Superior temporal gyrus (tissue), 1 donor: ENCODE measurements around the gene FADS2.

Experiments
- DNase-seq: peaks from one replicate; pipeline ENCODE4 v3.0.0-alpha.2; 2016; ENCODE audit errors: extremely low spot score

FADS2 gene

DNA sequence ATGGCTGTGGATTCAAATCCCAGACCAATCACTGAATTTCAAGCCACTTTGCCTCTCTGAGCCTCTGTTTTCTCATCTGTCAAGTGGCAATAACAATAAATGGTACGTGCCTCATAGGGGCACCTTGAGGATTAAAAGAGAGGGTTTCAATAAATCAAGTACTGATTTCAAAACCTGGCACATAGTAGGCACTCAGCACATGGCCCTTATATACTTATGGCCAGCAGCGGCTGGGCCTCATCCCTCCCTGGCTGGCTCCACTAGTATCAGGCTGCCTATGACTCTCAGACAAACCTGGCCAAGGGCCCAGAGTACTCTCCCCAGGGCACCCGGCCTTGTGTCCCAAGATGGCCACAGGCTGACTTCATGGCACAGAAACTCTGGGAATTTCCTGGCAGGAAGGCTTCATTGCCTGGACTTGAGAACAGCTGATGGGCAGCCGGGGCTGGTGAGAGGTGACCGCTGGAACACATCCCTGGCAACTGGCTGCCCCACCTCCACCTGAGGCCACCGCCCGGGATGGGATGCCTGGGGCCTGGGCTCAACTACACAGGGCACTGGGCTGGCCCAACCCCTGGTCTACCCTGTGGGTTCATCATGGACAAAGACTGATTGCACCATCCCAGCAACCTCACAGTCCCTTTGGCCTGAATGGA lies 59.9 kb downstream of the FADS2 start:
- no peak for DNase-seq

DNA sequence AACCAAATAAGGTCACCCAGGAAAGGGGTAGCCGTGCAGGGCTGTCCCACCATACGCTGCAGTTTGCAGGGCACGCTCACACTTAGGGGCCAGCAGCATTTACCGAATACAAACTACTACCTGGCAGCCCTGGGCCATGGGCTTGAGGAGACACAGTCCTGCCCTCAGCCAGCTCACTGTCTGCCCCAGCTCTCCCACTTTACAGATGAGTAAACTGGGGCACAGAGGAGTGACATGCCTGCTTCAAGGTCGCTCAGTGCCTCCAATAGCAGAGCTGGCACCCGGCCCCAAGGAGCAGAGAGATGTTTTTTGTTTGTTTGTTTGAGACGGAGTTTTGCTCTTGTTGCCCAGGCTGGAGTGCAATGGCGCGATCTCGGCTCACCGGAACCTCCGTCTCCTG lies 60.5 kb downstream of the FADS2 start:
- DNase-seq: no peak

DNA sequence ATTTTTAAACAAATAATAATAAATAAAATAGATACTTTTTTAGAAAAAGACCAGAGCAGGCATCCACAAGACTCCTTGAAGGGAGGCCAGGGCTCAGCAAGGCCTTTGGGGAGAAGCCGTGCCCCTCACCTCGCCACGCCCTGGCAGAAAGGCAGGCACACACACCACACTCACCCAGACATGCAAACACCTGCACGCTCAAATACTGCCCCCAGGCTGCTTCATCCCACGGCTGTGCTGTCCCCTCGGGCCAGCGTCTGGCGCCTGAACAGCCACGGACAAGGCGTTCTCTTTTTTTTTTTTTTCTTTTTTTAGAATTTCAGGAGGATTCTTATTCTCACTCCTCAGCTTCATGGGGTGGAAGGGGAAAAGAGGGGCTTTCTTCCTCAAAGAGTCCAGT lies 61.7 kb downstream of the FADS2 start:
- no peak for DNase-seq

DNA sequence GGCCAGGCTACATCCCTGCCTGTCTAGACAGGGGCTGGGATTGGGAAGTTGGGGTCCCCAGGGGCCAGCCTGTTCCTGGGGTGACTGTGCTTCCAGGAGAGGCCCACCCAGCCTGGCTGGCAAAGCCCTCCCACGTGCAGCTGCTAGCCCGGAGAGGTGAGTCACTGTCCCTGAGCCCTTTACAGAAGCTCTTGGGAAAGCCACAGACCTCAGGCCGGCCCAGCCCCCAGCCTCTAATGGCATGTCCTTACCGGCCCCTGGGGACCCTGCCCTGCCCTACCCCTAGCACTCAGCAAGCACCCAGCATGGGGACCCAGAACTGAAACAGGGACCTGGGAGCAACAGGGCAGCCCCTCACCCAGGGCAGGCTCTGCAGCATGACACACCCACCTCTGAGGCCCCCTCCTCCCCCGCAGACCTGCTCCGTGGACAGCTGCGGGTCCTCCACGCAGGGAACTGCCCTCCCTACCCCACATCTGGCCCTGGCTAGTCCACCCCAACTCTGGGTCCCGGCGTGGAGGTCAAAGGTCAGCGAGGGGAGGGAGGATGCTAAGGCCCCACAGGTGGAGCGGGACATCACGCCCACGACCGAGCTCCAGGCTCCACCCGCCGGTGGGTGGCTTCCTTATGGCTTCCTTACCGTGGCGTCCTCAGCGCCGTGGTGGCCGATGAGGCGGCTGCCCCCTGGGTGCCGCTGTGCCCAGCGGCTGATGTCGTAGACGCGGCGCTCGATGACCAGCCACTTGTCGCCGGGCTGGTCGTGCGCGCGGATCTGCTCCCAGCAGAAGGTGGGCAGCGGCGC lies 62.6 kb downstream of the FADS2 start:
- DNase-seq: no peak

DNA sequence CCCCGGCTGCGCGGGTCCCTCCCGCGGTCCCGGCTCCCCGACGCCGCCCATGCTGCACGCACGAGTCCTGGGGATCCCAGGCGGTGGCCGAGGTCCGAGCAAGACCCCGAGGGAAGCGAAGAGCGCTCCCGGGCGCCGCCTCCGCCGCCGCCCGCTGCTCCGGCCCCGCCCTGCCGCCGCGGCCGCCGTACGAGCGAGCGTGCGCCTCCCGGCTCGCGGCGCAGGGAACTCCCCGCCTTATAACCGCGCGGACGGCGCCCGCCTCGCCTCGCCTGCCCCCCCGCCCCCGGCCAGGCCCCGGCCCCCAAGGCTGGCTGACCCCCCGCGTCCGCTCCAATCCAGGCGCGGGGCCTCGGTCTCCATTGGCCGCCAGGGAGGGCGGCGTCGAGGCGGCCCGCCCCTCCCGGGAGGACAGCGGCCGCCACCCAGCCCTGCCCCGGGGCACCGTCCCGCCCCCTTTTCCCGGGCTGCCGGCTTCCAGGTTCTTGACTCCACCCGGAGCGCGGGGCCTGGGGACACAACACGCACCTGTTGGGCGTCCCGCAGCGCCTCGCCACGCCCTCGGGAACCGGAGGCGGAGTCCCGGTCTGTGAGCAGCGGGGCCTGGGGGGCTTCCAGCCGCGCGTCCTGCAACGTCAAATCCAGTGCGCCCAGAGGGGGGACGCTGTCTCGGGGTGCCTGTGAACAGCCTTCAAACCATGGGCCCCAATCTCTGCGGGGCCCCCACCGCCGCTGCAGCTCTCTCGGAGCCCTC lies 63.4 kb downstream of the FADS2 start, which contains the start of gene FADS3:
Gene FADS3 (minus strand): TSS at position 215 of the 754 bp plus-strand sequence. CDS start 164 bp downstream, at position 51.
- DNase-seq: peak; percentile 84

DNA sequence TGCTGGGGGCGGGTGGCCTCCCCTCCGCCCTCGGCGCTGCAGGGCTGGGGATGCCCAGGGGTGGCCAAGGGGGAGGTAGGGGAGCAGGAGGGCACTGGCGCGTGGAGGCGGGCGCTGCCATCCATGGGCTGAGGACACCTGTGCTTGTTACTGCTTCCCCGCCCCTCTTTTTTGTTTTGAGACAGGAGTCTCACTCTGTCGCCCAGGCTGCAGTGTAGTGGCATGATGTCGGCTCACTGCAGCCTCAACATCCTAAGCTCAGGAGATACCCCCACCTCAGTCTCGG lies 63.9 kb downstream of the FADS2 start:
- no peak for DNase-seq

DNA sequence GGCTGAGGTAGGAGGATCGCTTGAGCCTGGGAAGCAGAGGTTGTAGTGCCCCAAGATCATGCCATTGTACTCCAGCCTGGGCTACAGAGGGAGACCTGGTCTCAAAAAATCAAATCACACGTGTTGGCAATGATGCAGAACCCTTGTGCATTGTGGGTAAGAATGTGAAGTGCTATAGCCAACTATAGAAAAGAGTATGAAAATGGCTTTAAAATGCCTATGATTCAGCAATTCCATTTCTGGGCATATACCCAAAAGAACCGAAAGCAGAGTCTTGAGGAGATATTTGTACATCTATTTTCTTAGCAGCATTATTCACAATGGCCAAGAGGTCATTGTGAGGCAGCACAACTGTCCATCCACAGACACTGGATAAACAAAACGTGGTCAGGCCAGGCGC lies 65.9 kb downstream of the FADS2 start:
- DNase-seq: peak; percentile 22

DNA sequence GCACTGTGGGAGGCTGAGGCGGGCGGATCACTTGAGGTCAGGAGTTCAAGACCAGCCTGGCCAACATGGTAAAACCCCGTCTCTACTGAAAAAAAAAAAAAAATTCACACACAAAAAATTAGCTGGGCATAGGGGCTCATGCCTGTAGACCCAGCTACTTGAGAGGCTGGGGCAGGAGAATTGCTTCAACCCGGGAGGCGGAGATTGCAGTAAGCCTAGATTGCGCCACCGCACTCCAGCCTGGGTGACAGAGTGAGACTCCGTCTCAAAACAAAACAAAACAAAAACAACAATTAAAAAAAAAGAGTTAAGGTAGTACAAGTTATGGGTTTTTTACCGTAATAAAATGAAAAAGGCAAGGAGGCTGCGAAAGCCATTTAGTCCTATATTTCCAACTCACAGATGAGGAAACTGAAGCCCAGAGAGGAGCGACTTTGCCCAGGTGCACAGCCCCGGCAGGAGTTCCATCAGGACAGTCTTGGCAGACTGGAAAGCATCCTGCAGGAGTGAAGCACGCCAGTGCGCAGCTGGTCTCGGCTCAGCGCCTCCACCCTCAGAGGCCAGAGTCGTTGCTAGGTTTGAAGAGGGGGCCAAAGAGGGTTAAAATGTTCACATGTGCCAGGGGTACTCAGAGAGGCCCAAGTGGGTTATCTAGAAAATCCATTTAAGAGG lies 67.1 kb downstream of the FADS2 start:
- DNase-seq: no peak

DNA sequence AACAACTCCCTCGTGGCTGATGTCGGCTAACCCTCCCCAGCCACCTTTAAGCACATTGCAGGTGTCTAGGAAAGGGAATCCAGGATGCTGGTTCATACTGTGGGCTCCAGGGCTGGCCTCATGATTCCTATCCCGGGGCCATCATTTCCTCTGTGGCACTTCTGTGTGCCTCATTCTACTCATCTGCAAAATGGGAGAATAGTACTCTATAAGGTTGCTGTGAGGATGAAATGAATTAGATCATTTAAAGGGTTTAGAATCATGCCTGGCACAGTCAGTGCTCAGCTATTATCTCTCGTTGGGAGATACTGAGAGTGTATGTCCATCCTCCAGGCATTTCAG lies 67.6 kb downstream of the FADS2 start:
- DNase-seq: no peak

DNA sequence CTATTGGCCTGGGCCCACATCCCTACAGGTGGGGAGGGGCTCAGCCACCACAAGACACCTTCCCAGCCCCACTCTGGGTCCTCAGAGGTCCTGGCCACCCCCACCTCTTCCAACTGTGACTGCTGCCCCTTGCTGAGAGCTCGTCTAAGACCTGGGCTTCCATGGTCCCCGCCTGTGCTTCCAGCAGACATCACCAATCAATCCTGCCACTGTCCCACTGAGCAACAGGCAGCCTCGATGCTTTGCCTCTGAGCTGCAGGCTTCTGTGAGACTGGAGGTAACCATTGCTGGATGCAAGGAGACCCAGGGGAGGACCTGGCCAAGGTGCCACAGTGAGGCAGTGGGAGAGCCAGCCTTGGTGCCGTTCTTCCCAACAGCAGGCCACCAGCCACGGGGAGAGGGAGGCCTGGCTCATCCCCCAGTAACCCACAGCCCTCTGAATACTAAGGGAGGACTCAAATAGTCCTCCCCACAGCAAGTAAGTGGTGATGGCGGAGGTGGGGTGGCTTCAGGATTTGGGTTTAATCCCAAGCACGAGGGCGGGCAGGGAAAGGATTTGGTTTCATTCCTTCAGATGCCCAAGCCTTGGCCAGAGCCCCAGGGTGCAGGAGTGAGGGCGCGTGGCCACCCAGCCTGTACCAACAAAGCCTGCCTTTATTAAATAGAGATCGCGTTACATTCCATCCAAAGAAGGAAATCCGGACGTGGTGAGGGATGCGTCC lies 68.7 kb downstream of the FADS2 start:
- no peak for DNase-seq

DNA sequence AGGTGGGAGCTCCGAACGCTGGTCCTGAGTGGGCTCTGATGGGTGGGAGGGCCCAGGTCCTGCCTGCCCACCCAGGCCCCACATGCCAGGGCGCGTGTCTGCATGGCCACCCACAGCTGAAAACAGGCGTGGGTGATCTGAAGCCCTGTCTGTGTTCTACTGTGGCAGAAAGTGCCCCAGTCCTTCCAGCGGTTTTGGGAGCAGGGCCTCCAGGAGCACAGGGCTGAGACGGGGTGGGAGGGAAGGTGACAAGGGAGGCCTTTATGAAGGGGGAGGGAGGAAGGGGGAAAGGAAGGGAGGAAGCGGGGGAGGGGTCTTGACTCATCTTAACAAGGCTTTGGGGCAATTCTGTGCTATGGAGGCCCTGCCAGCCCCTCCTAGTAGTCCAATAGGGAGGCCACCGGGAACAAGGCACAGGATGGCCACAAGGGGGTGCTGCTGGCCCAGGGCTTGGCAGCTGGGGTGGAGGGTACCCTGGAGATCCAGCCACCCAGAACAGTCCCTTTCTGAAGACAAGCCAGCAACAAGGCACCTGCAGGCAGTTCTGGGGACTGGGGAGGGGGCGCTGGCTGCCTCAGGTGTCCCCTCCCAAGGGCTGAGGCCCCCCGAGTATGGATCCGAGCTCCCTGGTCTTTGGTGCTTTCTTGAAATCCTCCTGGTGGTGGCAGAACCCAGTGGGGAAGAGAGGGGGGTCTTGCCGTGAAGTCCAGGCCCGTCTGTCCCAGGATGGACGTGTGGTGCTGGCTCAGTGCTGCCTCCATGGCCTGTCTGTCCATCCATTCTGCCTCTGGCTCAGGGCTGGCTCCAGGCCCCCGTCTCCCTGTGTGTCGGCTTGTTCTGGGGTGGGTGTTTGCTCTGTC lies 69.5 kb downstream of the FADS2 start:
- peak; percentile 87 for DNase-seq

DNA sequence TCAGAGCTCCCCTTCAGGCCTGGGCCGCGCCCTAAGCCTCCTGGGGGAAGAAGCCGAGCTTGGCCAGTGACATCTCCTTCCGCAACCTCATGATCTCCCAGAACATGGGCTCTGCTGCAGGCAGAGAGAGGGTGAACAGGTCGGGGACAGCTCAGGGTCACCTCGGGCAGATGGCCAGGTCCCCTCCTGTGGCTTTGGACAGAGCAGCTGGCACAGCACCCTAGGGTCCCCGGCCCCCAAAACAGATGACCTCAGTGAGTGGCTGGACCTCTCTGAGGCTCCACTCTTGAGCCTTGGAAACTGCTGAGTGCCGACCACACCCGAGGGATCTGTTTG lies 70.1 kb downstream of the FADS2 start:
- no peak for DNase-seq

DNA sequence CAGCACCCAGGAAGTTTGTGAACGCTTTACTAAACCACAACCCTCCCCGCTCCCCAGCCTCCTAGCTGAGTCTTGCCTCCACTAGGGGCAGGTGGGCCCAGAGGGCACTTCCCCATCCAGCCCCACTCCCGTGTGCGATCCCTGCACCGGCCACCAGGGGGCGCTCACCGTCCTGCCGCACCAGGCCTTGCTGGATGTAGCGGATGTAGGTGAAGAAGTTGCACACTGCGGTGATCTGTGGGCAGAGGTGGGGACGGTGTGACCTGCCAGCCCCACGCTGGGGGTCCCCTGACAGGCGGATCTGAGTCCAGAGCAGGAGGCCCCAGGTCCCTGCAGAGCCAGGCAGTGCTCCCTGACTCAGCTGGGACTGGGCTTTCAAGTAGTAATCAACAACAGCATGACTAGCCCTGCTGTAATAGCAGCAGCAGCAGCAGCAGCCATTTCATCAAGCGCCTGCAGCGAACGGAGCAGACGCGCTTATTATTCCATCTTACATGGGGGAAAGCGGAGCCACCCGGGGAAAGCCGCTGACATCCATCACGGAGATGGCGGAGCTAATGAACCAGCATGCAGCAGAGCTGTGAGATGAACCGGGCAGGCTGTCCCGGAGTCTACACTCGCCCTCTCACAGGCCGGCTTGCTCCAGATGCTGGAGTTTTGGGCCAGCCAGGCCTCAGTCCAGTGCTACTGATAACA lies 71.2 kb downstream of the FADS2 start:
- DNase-seq: peak; percentile 79

DNA sequence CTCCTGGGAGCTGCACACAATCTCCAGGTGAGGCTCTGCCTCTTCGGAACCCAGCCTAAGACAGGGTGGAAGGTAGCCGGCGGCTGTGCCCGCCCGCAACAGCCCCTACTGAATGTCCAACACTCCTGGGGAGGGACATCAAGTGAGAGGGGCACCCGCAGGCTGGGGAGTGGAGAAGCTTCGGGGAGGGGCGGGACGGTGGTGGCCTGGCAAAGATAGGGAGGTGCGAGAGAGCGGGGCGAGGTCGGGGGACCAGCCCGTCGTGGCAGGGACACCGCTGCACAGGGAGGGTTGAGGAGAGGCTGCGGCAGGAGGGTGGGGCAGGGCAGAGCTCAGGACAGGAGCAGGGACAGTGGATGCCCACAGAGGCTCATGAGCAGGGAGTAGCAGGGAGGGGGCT lies 72.2 kb downstream of the FADS2 start:
- DNase-seq: no peak

DNA sequence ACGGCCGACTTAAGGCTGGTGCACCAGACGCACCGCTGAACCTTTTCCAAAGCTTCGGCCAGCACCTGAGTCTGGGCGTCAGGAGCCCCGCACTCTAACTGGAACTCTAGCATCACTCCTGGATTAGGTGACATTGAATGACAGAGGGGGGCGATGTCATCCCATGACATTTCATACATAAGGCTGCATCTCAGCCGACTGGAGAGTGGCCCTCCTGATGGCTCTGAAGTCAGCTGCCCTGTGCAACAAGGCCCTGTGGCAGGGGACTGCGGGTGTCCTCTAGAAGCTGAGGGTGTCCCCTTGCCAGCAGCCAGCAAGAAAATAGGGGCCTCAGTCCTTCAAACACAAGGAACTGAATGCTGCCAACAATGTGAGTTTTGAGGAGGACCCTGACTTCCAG lies 73.3 kb downstream of the FADS2 start:
- no peak for DNase-seq

DNA sequence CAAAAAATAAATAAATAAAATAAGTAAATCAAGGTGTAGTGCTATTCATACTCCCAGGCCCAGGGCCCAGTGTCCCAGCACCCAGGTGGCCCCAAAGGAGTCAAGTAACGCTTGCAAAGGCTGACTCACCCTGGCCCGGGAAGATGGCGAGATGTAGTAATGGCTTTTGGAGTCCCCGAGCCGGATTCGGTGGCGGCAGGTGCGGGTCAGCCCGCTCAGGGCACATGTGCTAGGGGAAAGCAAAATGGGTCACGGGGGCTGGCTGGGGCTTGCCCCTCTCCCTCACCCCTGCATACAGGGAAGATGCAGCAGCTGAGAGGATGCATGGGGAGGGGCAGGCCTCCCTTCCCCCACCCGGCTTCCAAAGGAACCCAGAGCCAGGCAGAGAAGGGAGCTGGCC lies 74.2 kb downstream of the FADS2 start:
- no peak for DNase-seq

DNA sequence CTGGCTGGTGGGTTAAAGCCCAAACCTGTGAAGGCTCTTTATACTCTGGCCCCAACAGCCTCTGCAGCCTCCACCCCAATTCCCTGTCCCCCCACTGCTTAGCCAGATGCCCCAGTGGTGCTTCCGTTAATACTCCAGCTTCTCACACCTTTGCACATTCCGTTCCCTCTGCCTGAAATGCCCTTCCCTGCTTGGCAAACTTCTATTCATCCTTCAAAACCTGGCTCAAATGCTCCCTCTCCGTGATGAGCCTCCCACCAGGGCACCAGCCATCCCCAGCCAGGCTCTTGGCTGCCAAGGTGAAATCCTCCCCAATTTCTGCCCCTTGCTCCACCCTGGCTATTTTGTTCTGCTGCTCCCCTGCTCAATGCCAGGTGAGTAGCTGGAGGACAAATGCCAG lies 75.7 kb downstream of the FADS2 start:
- no peak for DNase-seq

DNA sequence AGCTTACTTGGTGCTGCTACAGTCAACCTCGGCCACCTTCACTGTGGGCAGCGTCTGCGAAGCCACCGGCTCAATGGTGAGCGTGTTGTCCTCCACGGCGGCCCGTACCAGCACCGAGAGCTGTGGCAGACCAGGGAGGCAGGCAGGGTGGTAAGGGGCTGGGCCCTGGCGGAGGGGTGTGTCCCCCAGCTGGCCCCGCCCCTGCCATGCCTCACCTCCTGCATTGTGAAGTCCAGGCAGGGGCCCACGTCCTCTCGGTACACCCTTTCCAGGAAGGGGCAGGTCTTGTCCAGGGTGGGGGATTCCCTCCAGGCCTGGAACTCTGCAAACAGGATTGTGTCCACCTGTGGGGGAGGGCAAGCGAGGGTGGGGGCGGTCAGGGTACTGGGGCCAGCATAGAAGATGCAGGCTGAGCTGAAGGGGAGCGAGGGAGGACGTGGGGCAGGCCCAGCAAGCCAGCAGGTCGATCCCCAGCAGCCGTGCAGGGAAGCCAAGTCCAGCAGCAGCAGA lies 76.5 kb downstream of the FADS2 start:
- DNase-seq: no peak

DNA sequence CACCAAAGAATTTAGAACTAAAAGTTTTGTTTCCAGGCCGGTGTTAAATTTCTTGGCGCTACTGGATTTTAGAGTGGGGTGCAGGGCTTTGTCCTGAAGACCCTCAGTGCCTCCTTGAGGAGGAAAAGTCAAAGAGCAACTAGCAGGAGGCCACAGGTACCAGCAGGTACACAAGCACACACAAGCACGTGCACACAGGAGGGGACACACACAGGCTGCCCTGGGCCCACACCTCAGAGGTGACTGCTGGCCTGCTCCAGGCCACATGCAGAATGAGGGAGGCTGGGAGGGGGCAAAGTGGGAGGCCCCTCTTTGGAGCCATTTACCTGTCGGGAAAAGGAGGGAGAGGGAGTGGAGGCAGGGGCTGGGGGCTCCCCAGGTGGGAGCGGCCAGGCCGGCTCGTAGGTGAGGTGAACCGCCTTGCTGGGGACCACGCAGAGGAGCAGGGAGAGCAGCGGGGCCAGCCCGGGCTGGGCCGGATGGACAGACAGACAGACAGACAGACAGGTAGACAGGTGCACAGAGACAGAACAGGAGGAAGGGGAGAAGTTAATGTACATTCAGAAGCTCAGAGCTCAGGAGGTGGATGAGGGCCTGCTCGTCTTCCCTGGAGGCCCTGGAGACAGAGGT lies 77.1 kb downstream of the FADS2 start:
- no peak for DNase-seq
